Thoracic aorta (tissue), 2 donors: ENCODE measurements around the gene C13orf46. TPM values are rescaled to one million over a fixed set of nuclear protein-coding genes. Genes with fewer than 3 reads are reported as not detected.

Experiments used
- ATAC-seq: fragments of 150-250 bp; one replicate; pipeline ENCODE4 v1.8.0; 2017; ENCODE audit warnings: low read depth; ENCODE audit not compliant: insufficient number of reproducible peaks, low FRiP score
- DNase-seq: peaks from one replicate; pipeline ENCODE4 v3.0.0-alpha.2; 2020; ENCODE audit warnings: low spot score
- H3K27ac ChIP-seq, 2 donors: fragments of 200-600 bp; sonication (generic); 1 replicate in 1 of 2; 2 replicates in 1 of 2; pipeline ENCODE4 v1.5.1; 2016; ENCODE audit warnings: mild to moderate bottlenecking in 2 of 2, moderate library complexity in 2 of 2
- H3K27me3 ChIP-seq: fragments of 200-600 bp; sonication (generic); replicated peaks from 2 replicates; pipeline ENCODE4 v1.6.0; 2016; ENCODE audit warnings: mild to moderate bottlenecking; ENCODE audit not compliant: insufficient read depth
- H3K36me3 ChIP-seq: fragments of 200-600 bp; sonication (generic); one replicate; pipeline ENCODE4 v1.5.1; 2016
- H3K4me1 ChIP-seq, 2 donors: fragments of 200-600 bp; sonication (generic); 1 replicate in 1 of 2; 2 replicates in 1 of 2; pipeline versions ENCODE4 v1.5.1 to v1.6.0; 2016; ENCODE audit warnings: low read depth in 2 of 2, mild to moderate bottlenecking in 1 of 2; ENCODE audit not compliant: control insufficient read depth in 1 of 2
- H3K4me3 ChIP-seq: fragments of 200-600 bp; sonication (generic); 2 replicates; pipeline ENCODE4 v1.5.1; 2016; ENCODE audit warnings: mild to moderate bottlenecking
- H3K9me3 ChIP-seq: fragments of 200-600 bp; sonication (generic); 2 replicates; pipeline ENCODE4 v1.5.1; 2016
- CTCF ChIP-seq: fragments of 200-600 bp; sonication (generic); IDR thresholded peaks from one replicate; pipeline ENCODE4 v1.5.1; 2019; ENCODE audit warnings: antibody characterized with exemption
- total RNA-seq, 2 donors: library from RNA; depleted of rRNA; stranded (reverse); fragments of >200 nt; gene quantifications; one replicate each; pipeline versions ENCODE4 v1.1.0 to v1.2.3, GENCODE V29; 2016

Gene C13orf46
- total RNA-seq, 2 donors from 2014 or later = 1.1 TPM

GRCh38 chr13:113998781-113999617 lies 25.1 kb upstream of the C13orf46 start:
- ATAC-seq (no peak), DNase-seq (no peak)
- TF ChIP-seq CTCF = no peak
- Histone ChIP-seq H3K27ac (peak overlapping the region; percentile 45 to 50), H3K27me3 (no peaks in the 10 kb centered on the region), H3K4me1 (peaks cover 0 to 15% of the 10 kb centered on the region in 2 donors), H3K4me3 (no peak overlapping the region), H3K9me3 (no peaks in the 10 kb centered on the region), H3K36me3 (peaks cover 36% of the 10 kb centered on the region)

- no peak for TF ChIP-seq CTCF
- Histone ChIP-seq H3K27me3 (no peaks in the 10 kb centered on the region), H3K4me1 (peaks cover 0 to 15% of the 10 kb centered on the region in 2 donors), H3K27ac (peak overlapping the region; percentile 45 to 63), H3K9me3 (no peaks in the 10 kb centered on the region), H3K4me3 (no peak overlapping the region), H3K36me3 (peaks cover 33% of the 10 kb centered on the region)
- peak; percentile 61 for ATAC-seq
- peak; percentile 68 for DNase-seq
Measured at GRCh38 chr13:113997845-113998751, 24.2 kb upstream of the C13orf46 start.

GRCh38 chr13:113996912-113997745 lies 23.3 kb upstream of the C13orf46 start:
- no peak for TF ChIP-seq CTCF
- no peak overlapping the region for H3K4me3 ChIP-seq
- DNase-seq (no peak), ATAC-seq (no peak)
- H3K4me1 ChIP-seq = peaks cover 0 to 15% of the 10 kb centered on the region in 2 donors
- no peaks in the 10 kb centered on the region for H3K9me3 ChIP-seq
- no peaks in the 10 kb centered on the region for H3K27me3 ChIP-seq
- H3K27ac ChIP-seq = peak overlapping the region in 1 of 2 donors; percentile 63
- H3K36me3 ChIP-seq = peaks cover 34% of the 10 kb centered on the region

- Histone ChIP-seq H3K27ac (no peak overlapping the region), H3K36me3 (peaks cover 35% of the 10 kb centered on the region), H3K27me3 (no peaks in the 10 kb centered on the region), H3K9me3 (no peaks in the 10 kb centered on the region), H3K4me1 (peaks cover 0 to 15% of the 10 kb centered on the region in 2 donors), H3K4me3 (no peak overlapping the region)
- DNase-seq (no peak), ATAC-seq (no peak)
- no peak for TF ChIP-seq CTCF
Measured at GRCh38 chr13:113996081-113996911, 22.4 kb upstream of the C13orf46 start.
